HCT116 (cell line): ENCODE measurements around the gene PRR16. TPM values are rescaled to one million over a fixed set of nuclear protein-coding genes. Genes with fewer than 3 reads are reported as not detected.

Experiments used
- ATAC-seq: fragments of 200-7000 bp; cut with Tn5 transposase; 2 replicates; pipeline ENCODE4 v1.9.1; 2020; ENCODE audit warnings: mild to moderate bottlenecking, moderate library complexity
- BruUV-seq: library from RNA; stranded (reverse); fragments of 400-500 nt; replicated peaks from 2 replicates; lab custom pipeline; 2021; lab: Mats Ljungman, UMichigan
- CTCF ChIA-PET: fragments of 300-600 bp; sonication (Branson Sonifier 250); formaldehyde crosslinking; loops from one replicate; lab custom pipeline; 2021; ENCODE audit warnings: antibody characterized with exemption; lab: Charles Lee
- POLR2A ChIA-PET: fragments of 300-600, 350-600 bp; sonication (Branson Sonifier 250); formaldehyde crosslinking; loops from one replicate; lab custom pipeline; 2021; ENCODE audit warnings: antibody characterized with exemption; lab: Charles Lee
- RAD21 ChIA-PET, 2 experiments: fragments of 300-600 bp; sonication (Branson Sonifier 250); formaldehyde crosslinking; loops; one replicate each; lab custom pipeline; 2023; ENCODE audit warnings: low total read pairs in 2 of 2; ENCODE audit not compliant: uncharacterized antibody in 2 of 2, unreplicated experiment in 2 of 2, low non-redundant PET in 1 of 2; lab: Charles Lee
- DNase-seq: peaks from one replicate; pipeline ENCODE4 v3.0.0-alpha.2; 2010; ENCODE audit warnings: low read depth, low spot score
- H2AFZ ChIP-seq: fragments of 200-600 bp; shearing (Covaris generic), sonication (generic); 2 replicates; pipeline ENCODE4 v1.6.1; 2017; ENCODE audit warnings: low read depth, mixed run types, mixed read lengths, antibody characterized with exemption, low read length; ENCODE audit not compliant: poor library complexity, severe bottlenecking
- H3K27ac ChIP-seq: 2 replicates; pipeline ENCODE4 v1.5.1; 2012; ENCODE audit warnings: low read depth, low read length
- H3K27me3 ChIP-seq: fragments of 200-600 bp; sonication (generic); 2 replicates; pipeline ENCODE4 v1.6.1; 2016; ENCODE audit warnings: mixed run types, low read length, mixed read lengths; ENCODE audit not compliant: insufficient read depth
- H3K36me3 ChIP-seq, 2 experiments: fragments of 200-500 bp in 1 of 2; fragments of 200-600 bp in 1 of 2; sonication (Bioruptor generic) in 1 of 2; sonication (generic) in 1 of 2; 2 replicates each; pipeline versions ENCODE4 v1.5.1 to v1.6.1; 2014 to 2016; ENCODE audit warnings: low read length in 2 of 2, inconsistent platforms in 1 of 2, mixed read lengths in 1 of 2, mixed run types in 1 of 2; ENCODE audit not compliant: insufficient read depth in 2 of 2, control insufficient read depth in 1 of 2
- H3K4me1 ChIP-seq, 2 experiments: fragments of 200-600 bp in 1 of 2; sonication (generic) in 1 of 2; 2 replicates each; pipeline versions ENCODE4 v1.5.1 to v1.6.1; 2012 to 2017; ENCODE audit warnings: low read length in 2 of 2, inconsistent platforms in 1 of 2, mild to moderate bottlenecking in 1 of 2, mixed read lengths in 1 of 2, mixed run types in 1 of 2, moderate library complexity in 1 of 2; ENCODE audit not compliant: insufficient read depth in 2 of 2, control insufficient read depth in 1 of 2
- H3K4me2 ChIP-seq: fragments of 200-600 bp; sonication (generic); 2 replicates; pipeline ENCODE4 v1.6.1; 2017; ENCODE audit warnings: mixed run types, low read length, mixed read lengths
- H3K4me3 ChIP-seq, 2 experiments: fragments of 200-600 bp in 1 of 2; sonication (generic) in 1 of 2; replicated peaks in 1 of 2; 2 replicates each; pipeline ENCODE4 v1.5.1; 2011 to 2016; ENCODE audit warnings: low read length in 2 of 2, control low read depth in 1 of 2, low read depth in 1 of 2, mild to moderate bottlenecking in 1 of 2, mixed read lengths in 1 of 2, mixed run types in 1 of 2
- H3K79me2 ChIP-seq: fragments of 200-600 bp; sonication (generic); 2 replicates; pipeline ENCODE4 v1.6.1; 2017; ENCODE audit warnings: mild to moderate bottlenecking, mixed run types, low read length, moderate library complexity, mixed read lengths; ENCODE audit not compliant: insufficient read depth
- H3K9ac ChIP-seq: fragments of 200-600 bp; sonication (generic); 2 replicates; pipeline ENCODE4 v1.6.1; 2016; ENCODE audit warnings: low read length, mixed read lengths
- H3K9me2 ChIP-seq: fragments of 200-600 bp; sonication (generic), shearing (Covaris generic); 2 replicates; pipeline ENCODE4 v1.6.1; 2017; ENCODE audit warnings: mixed run types, mild to moderate bottlenecking, moderate library complexity; ENCODE audit not compliant: insufficient read depth
- H3K9me3 ChIP-seq, 2 experiments: fragments of 200-500 bp in 1 of 2; fragments of 200-600 bp in 1 of 2; sonication (Bioruptor generic) in 1 of 2; sonication (generic) in 1 of 2; 2 replicates each; pipeline ENCODE4 v1.6.1; 2014 to 2017; ENCODE audit warnings: low read length in 2 of 2, mixed read lengths in 2 of 2, inconsistent platforms in 1 of 2, low read depth in 1 of 2, mild to moderate bottlenecking in 1 of 2, mixed run types in 1 of 2, moderate library complexity in 1 of 2; ENCODE audit not compliant: control insufficient read depth in 1 of 2, insufficient read depth in 1 of 2
- H4K20me1 ChIP-seq: fragments of 200-600 bp; sonication (generic), shearing (Covaris generic); 2 replicates; pipeline ENCODE4 v1.6.1; 2017; ENCODE audit warnings: mixed run types, mild to moderate bottlenecking, moderate library complexity; ENCODE audit not compliant: insufficient read depth
- ATF3 ChIP-seq: IDR thresholded peaks from 2 replicates; pipeline ENCODE4 v1.6.1; 2012
- CBX3 ChIP-seq: IDR thresholded peaks from 2 replicates; pipeline ENCODE4 v1.6.1; 2012; ENCODE audit warnings: low read depth
- CEBPB ChIP-seq: IDR thresholded peaks from 2 replicates; pipeline ENCODE4 v1.6.1; 2012; ENCODE audit warnings: low read depth
- EGR1 ChIP-seq: IDR thresholded peaks from 2 replicates; pipeline ENCODE4 v1.6.1; 2012; ENCODE audit warnings: low read depth
- EZH2 ChIP-seq: fragments of 200-600 bp; sonication (generic); IDR thresholded peaks from 2 replicates; pipeline ENCODE4 v1.6.1; 2017; ENCODE audit warnings: antibody characterized with exemption, mixed run types
- EZH2phosphoT487 ChIP-seq: fragments of 200-600 bp; IDR thresholded peaks from 2 replicates; pipeline ENCODE4 v1.6.1; 2018; ENCODE audit warnings: antibody characterized with exemption, borderline replicate concordance
- JUND ChIP-seq: IDR thresholded peaks from 2 replicates; pipeline ENCODE4 v1.6.1; 2012
- POLR2AphosphoS5 ChIP-seq: IDR thresholded peaks from 2 replicates; pipeline ENCODE4 v1.6.1; 2011; ENCODE audit warnings: mild to moderate bottlenecking, low read depth, low read length, moderate library complexity
- SIN3A ChIP-seq: IDR thresholded peaks from 2 replicates; pipeline ENCODE4 v1.6.1; 2012; ENCODE audit warnings: low read depth
- SP1 ChIP-seq: IDR thresholded peaks from 2 replicates; pipeline ENCODE4 v1.6.1; 2012; ENCODE audit warnings: low read depth
- TCF7L2 ChIP-seq: IDR thresholded peaks from 2 replicates; pipeline ENCODE4 v1.7.0; 2011; ENCODE audit warnings: borderline replicate concordance, inconsistent platforms; ENCODE audit not compliant: insufficient read depth, insufficient read length; ENCODE audit errors: extremely low read depth
- YY1 ChIP-seq: IDR thresholded peaks from 2 replicates; pipeline ENCODE4 v1.6.1; 2011; ENCODE audit warnings: low read length, low read depth, moderate library complexity, mild to moderate bottlenecking; ENCODE audit not compliant: insufficient replicate concordance; ENCODE audit errors: extremely low read depth
- ZBTB33 ChIP-seq: IDR thresholded peaks from 2 replicates; pipeline ENCODE4 v1.6.1; 2011; ENCODE audit warnings: mild to moderate bottlenecking, low read length, moderate library complexity; ENCODE audit not compliant: insufficient replicate concordance; ENCODE audit errors: extremely low read depth
- ZFX ChIP-seq: fragments of 450-650 bp; IDR thresholded peaks from 2 replicates; pipeline ENCODE4 v1.6.1; 2017
- ZNF274 ChIP-seq: fragments of 200-500 bp; sonication (Bioruptor generic); IDR thresholded peaks from 2 replicates; pipeline ENCODE4 v1.6.1; 2014; ENCODE audit warnings: mild to moderate bottlenecking, low read depth, low read length, inconsistent platforms
- intact Hi-C: fragments of 100-400 bp; cut with micrococcal nuclease; formaldehyde crosslinking; loops from 2 replicates; pipeline ENCODE4 v1.10.0; 2022
- total RNA-seq: library from RNA; stranded (reverse); gene quantifications from one replicate; pipeline ENCODE4 v1.2.1, GENCODE V29; 2021; ENCODE audit not compliant: unreplicated experiment

PRR16 gene
- total RNA-seq, 1 experiment from 2014 or later: 0.42 TPM

- Histone ChIP-seq H3K4me3 (no peak overlapping the region), H3K9me3 (no peaks in the 10 kb centered on the region), H3K9ac (no peak overlapping the region), H3K27ac (no peak overlapping the region), H3K9me2 (no peaks in the 10 kb centered on the region), H3K79me2 (no peaks in the 10 kb centered on the region), H3K4me1 (no peaks in the 10 kb centered on the region), H2AFZ (no peak overlapping the region), H3K4me2 (no peak overlapping the region), H3K27me3 (no peaks in the 10 kb centered on the region), H3K36me3 (no peaks in the 10 kb centered on the region), H4K20me1 (no peaks in the 10 kb centered on the region)
- no peak for DNase-seq
- no peak for ATAC-seq
- ChIA-PET CTCF (no interaction called here), RAD21 (no interaction called here), POLR2A (no interaction called here)
- BruUV-seq: no TSS peak
- intact Hi-C loops: no loop called here
- TF ChIP-seq CBX3: no peak
- no peak for TF ChIP-seq CEBPB
- TF ChIP-seq YY1: no peak
- TF ChIP-seq ATF3: no peak
- no peak for TF ChIP-seq TCF7L2
- no peak for TF ChIP-seq EZH2
- no peak for TF ChIP-seq EZH2phosphoT487
- no peak for TF ChIP-seq JUND
- no peak for TF ChIP-seq SIN3A
- TF ChIP-seq ZNF274: no peak
- TF ChIP-seq ZFX: no peak
- TF ChIP-seq SP1: no peak
- no peak for TF ChIP-seq POLR2AphosphoS5
Observed at GRCh38 chr5:120630550-120630949, 166.4 kb downstream of the PRR16 start.

GRCh38 chr5:120631611-120632010, 167.5 kb downstream of the PRR16 start:
- intact Hi-C loops: no loop called here
- no peak overlapping the region for H3K27ac ChIP-seq
- no peaks in the 10 kb centered on the region for H4K20me1 ChIP-seq
- H3K4me2 ChIP-seq: no peak overlapping the region
- ChIA-PET CTCF (no interaction called here), POLR2A (no interaction called here), RAD21 (no interaction called here)
- no peaks in the 10 kb centered on the region for H3K36me3 ChIP-seq
- H3K4me1 ChIP-seq: no peaks in the 10 kb centered on the region
- no peak overlapping the region for H3K4me3 ChIP-seq
- no peak overlapping the region for H2AFZ ChIP-seq
- H3K9me2 ChIP-seq: no peaks in the 10 kb centered on the region
- H3K9ac ChIP-seq: no peak overlapping the region
- ATAC-seq (no peak), DNase-seq (no peak)
- no TSS peak for BruUV-seq
- H3K27me3 ChIP-seq: no peaks in the 10 kb centered on the region
- H3K9me3 ChIP-seq: no peaks in the 10 kb centered on the region
- no peaks in the 10 kb centered on the region for H3K79me2 ChIP-seq
- TF ChIP-seq TCF7L2: no peak
- no peak for TF ChIP-seq SP1
- no peak for TF ChIP-seq SIN3A
- no peak for TF ChIP-seq ZNF274
- no peak for TF ChIP-seq ZBTB33
- TF ChIP-seq POLR2AphosphoS5: no peak
- no peak for TF ChIP-seq EZH2
- TF ChIP-seq JUND: no peak
- TF ChIP-seq YY1: no peak
- no peak for TF ChIP-seq EGR1
- TF ChIP-seq ZFX: no peak
